ENCODE data around the gene HBG1.

HBG1 gene

DNA sequence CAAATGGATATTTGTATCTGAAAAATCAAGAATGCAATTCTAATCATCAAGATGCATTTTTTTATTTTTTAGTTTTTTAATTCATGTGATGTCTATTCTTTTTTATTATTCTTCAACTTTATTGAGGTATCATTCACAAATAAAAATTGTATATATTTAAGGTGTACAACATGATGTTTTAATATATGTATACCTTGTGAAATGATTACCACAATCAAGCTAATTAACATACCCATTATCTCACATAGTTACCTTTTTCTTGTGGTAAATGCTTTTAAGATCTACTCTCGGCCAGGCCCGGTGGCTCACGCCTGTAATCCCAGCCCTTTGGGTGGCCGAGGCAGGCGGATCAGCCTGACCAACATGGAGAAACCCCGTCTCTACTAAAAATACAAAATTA lies 26.5 kb downstream of the HBG1 start:
- Histone ChIP-seq H3K27ac (no peak overlapping the region), H3K4me1 (no peaks in the 10 kb centered on the region), H3K4me3 (ENCODE audit: low read depth, low read length) (no peak overlapping the region), H2AFZ (no peak overlapping the region), H3K4me2 (ENCODE audit: low read length) (no peak overlapping the region), H3K36me3 (ENCODE audit: control insufficient read depth, insufficient read depth, low read length) (no peaks in the 10 kb centered on the region), H3K27me3 (ENCODE audit: control insufficient read depth, insufficient read depth, low read length) (no peaks in the 10 kb centered on the region), H3K9me3 (ENCODE audit: control insufficient read depth, low read length) (no peaks in the 10 kb centered on the region), H3K79me2 (no peaks in the 10 kb centered on the region), H3K9ac (no peak overlapping the region)
- TF ChIP-seq, protein P1, sequence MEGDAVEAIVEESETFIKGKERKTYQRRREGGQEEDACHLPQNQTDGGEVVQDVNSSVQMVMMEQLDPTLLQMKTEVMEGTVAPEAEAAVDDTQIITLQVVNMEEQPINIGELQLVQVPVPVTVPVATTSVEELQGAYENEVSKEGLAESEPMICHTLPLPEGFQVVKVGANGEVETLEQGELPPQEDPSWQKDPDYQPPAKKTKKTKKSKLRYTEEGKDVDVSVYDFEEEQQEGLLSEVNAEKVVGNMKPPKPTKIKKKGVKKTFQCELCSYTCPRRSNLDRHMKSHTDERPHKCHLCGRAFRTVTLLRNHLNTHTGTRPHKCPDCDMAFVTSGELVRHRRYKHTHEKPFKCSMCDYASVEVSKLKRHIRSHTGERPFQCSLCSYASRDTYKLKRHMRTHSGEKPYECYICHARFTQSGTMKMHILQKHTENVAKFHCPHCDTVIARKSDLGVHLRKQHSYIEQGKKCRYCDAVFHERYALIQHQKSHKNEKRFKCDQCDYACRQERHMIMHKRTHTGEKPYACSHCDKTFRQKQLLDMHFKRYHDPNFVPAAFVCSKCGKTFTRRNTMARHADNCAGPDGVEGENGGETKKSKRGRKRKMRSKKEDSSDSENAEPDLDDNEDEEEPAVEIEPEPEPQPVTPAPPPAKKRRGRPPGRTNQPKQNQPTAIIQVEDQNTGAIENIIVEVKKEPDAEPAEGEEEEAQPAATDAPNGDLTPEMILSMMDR (IDR thresholded peaks at IDR 0.05): no peak

DNA sequence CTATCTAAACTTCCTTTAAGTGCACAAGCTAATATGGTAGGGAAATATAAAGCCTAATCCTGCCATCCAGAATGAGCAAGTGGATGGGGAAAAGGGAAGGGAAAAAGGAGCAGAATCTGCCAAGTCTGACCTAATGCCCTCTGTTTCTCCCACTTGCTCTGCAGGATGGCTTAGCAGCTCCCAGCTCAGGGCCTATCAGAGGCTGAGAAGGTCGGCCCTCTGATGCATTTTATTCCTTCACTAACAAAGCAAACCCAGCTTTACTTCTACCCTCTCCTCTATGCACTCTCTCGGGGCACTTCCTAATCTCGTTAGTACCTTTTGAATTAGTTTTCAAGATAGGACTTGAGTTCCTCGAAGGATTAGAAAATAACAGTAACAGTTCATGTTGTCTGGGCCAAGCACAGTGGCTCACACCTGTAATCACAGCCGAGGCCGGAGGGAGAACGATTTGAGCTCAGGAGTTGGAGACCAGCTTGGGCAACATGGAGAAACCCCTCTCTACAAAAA lies 39.2 kb downstream of the HBG1 start:
- Histone ChIP-seq H3K4me2 (ENCODE audit: low read length) (no peak overlapping the region), H3K9ac (no peak overlapping the region), H3K27me3 (ENCODE audit: control insufficient read depth, insufficient read depth, low read length) (no peaks in the 10 kb centered on the region), H3K79me2 (no peaks in the 10 kb centered on the region), H3K4me3 (ENCODE audit: low read depth, low read length) (no peak overlapping the region), H3K9me3 (ENCODE audit: control insufficient read depth, low read length) (no peaks in the 10 kb centered on the region), H3K27ac (no peak overlapping the region), H3K36me3 (ENCODE audit: control insufficient read depth, insufficient read depth, low read length) (no peaks in the 10 kb centered on the region), H3K4me1 (no peaks in the 10 kb centered on the region), H2AFZ (no peak overlapping the region)
- TF ChIP-seq, protein P1 (IDR thresholded peaks at IDR 0.05): no peak

DNA sequence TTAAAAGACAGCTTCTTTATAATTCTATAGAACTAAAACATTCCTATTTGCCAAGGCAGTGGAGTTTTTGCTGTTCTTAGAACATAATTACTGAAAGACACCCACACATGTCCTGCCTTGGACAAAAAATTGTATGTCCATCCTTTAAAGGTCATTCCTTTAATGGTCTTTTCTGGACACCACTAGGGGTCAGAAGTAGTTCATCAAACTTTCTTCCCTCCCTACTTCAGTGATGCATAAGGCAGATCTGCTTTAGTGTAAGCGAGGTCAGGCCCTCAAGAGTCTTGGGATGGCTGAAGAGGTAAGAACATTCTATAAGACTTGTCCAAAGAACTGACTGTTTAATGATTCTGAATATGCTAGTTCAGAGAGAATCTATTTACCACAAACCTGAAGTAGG lies 44.9 kb downstream of the HBG1 start:
- H3K36me3 ChIP-seq (ENCODE audit: control insufficient read depth, insufficient read depth, low read length): no peaks in the 10 kb centered on the region
- H3K4me3 ChIP-seq (ENCODE audit: low read depth, low read length): no peak overlapping the region
- no peak overlapping the region for H2AFZ ChIP-seq
- no peak overlapping the region for H3K9ac ChIP-seq
- no peak overlapping the region for H3K27ac ChIP-seq
- no peaks in the 10 kb centered on the region for H3K4me1 ChIP-seq
- no peaks in the 10 kb centered on the region for H3K9me3 ChIP-seq (ENCODE audit: control insufficient read depth, low read length)
- no peaks in the 10 kb centered on the region for H3K27me3 ChIP-seq (ENCODE audit: control insufficient read depth, insufficient read depth, low read length)
- TF ChIP-seq, protein P1 (IDR thresholded peaks at IDR 0.05): no peak
- H3K4me2 ChIP-seq (ENCODE audit: low read length): no peak overlapping the region
- no peaks in the 10 kb centered on the region for H3K79me2 ChIP-seq

DNA sequence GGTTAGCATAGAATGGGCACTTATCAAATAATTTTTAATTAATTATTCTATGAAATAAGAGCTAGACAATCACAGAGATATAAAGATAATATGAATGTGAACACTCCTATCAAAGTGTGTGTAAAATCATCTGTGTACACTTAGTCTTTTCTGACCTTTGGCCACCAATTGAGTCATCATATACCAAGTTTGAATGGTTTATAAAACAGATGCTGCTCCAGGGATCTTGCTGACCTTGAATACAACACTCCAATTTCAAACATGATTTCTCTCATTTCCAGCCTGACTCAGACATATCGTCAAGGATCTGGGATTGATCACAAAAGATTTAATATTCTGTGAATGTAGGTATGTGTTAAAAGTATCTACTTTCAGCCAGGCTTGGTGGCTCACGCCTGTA lies 46.3 kb downstream of the HBG1 start:
- Histone ChIP-seq H3K9ac (no peak overlapping the region), H3K27ac (no peak overlapping the region)

DNA sequence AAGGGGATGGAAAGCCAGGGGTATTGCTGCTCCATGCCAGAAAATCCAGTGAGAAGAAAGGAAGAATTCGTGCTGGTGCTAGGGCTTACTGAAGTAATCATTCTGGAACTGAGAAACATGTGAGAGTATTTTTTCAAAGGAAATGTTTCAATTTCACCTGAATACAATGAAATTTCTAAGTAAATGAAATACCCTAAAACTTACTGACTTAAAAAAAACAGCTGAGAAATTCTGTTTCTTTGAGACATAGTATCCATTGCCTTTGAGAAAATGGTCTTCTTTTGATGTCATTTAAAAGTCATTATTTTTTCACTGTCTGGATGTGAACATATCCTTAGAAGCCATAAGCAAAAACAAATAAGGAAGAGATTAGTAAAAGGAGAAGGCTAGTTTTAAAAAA lies 49.1 kb downstream of the HBG1 start, which contains the start of gene OR51V1:
Gene OR51V1, minus strand, starts transcription at position 101 of the 400 bp plus-strand sequence. Its CDS starts 0 bp downstream, at position 101.
- Histone ChIP-seq H3K4me3 (ENCODE audit: low read depth, low read length) (no peak within 1 kb of the TSS), H3K36me3 (ENCODE audit: control insufficient read depth, insufficient read depth, low read length) (no peaks in the 10 kb centered on the region), H3K9me3 (ENCODE audit: control insufficient read depth, low read length) (no peaks in the 10 kb centered on the region), H3K27me3 (ENCODE audit: control insufficient read depth, insufficient read depth, low read length) (no peaks in the 10 kb centered on the region), H3K4me1 (no peaks in the 10 kb centered on the region), H3K27ac (no peak within 1 kb of the TSS), H3K9ac (no peak within 1 kb of the TSS), H3K79me2 (no peaks in the 10 kb centered on the region), H2AFZ (no peak within 1 kb of the TSS), H3K4me2 (ENCODE audit: low read length) (no peak within 1 kb of the TSS)
- TF ChIP-seq, protein P1 (IDR thresholded peaks at IDR 0.05): no peak

More for the DNA sequence above, 46.3 kb downstream of the HBG1 start:
- TF ChIP-seq, protein P1 (IDR thresholded peaks at IDR 0.05): no peak
- H3K4me3 ChIP-seq (ENCODE audit: low read depth, low read length): no peak overlapping the region
- no peaks in the 10 kb centered on the region for H3K4me1 ChIP-seq
- H3K4me2 ChIP-seq (ENCODE audit: low read length): no peak overlapping the region
- H3K27me3 ChIP-seq (ENCODE audit: control insufficient read depth, insufficient read depth, low read length): no peaks in the 10 kb centered on the region
- no peaks in the 10 kb centered on the region for H3K36me3 ChIP-seq (ENCODE audit: control insufficient read depth, insufficient read depth, low read length)
- H3K9me3 ChIP-seq (ENCODE audit: control insufficient read depth, low read length): no peaks in the 10 kb centered on the region
- H2AFZ ChIP-seq: no peak overlapping the region
- H3K79me2 ChIP-seq: no peaks in the 10 kb centered on the region
